Pancreas (tissue), 10 donors: ENCODE results near the gene PRR15L. TPM values are rescaled to one million over a fixed set of nuclear protein-coding genes. Genes with fewer than 3 reads are reported as not detected.
"Not testable (repeated sequence)": the region's sequence is repeated elsewhere in the genome, so short reads cannot be mapped to it uniquely, and the experiment has no call there.

Experiments used
- ATAC-seq, 4 donors: fragments of 200-7000 bp; cut with Tn5 transposase; one replicate each; pipeline versions ENCODE4 v1.8.0 to v1.9.1; 2020; ENCODE audit warnings: mild to moderate bottlenecking in 4 of 4, moderate library complexity in 4 of 4
- DNase-seq, 6 donors: peaks; one replicate each; pipeline ENCODE4 v3.0.0-alpha.2; 2020
- FAIRE-seq: peaks from 2 replicates; lab custom pipeline; 2012; peaks lifted over from hg19 to GRCh38; lab: Jason Lieb, UNC
- H3K27ac ChIP-seq, 4 donors: fragments of 200-600 bp; sonication (generic); 1 replicate in 3 of 4; 2 replicates in 1 of 4; pipeline versions ENCODE4 v1.5.0 to v1.8.0; 2020
- H3K27me3 ChIP-seq, 4 donors: fragments of 200-600 bp; one replicate each; pipeline ENCODE4 v1.8.0; 2021
- H3K36me3 ChIP-seq, 3 donors: fragments of 200-600 bp; sonication (generic) in 1 of 3; one replicate each; pipeline versions ENCODE4 v1.5.0 to v1.8.0; 2020 to 2021
- H3K4me1 ChIP-seq, 3 donors: fragments of 200-600 bp; one replicate each; pipeline ENCODE4 v1.8.0; 2021
- H3K4me3 ChIP-seq, 4 donors: fragments of 200-600 bp; sonication (generic) in 2 of 4; one replicate each; pipeline versions ENCODE4 v1.5.0 to v1.8.0; 2020 to 2021
- H3K9me3 ChIP-seq, 4 donors: fragments of 200-600 bp; one replicate each; pipeline ENCODE4 v1.8.0; 2021
- CTCF ChIP-seq, 4 donors: fragments of 200-600 bp; sonication (generic) in 3 of 4; IDR thresholded peaks; one replicate each; pipeline versions ENCODE4 v1.5.0 to v1.8.0; 2021; ENCODE audit warnings: antibody characterized with exemption in 4 of 4
- WGBS, 2 donors: extraction: QIAGEN DNeasy Blood & Tissue Kit; methylation state at CpG; one replicate each; pipeline ENCODE4 v1.1.7; 2013; 5-methylcytosine and 5-hydroxymethylcytosine counted together
- intact Hi-C, 3 donors: fragments of 100-400 bp; cut with DNase I; formaldehyde crosslinking; loops; one replicate each; pipeline versions ENCODE4 v1.11.1 to v1.14.2; 2022
- polyA plus RNA-seq, 2 donors: library from polyadenylated mRNA; stranded (reverse); fragments of 200-250 nt; gene quantifications; one replicate each; pipeline ENCODE4 v1.2.3, GENCODE V29; 2013
- total RNA-seq, 6 donors: library from RNA; stranded (reverse); fragmentation: NEBNext Ultra II Directional in 4 of 6; extraction: Animal tissue kit (Norgen Biotek cat#: 25700) in 4 of 6; gene quantifications; one replicate each; pipeline versions ENCODE4 v1.2.1 to v1.2.4, GENCODE V29; 2021 to 2023
- donor health status: healthy with polysubstance abuse.
- donor health status: DM: no; HTN: no; CAD: no; lungs with moderate emphysema.
- donor health status: DM: no; HTN: no; CAD: no.
- donor health status: control.
- donor health status: control.
- donor health status: Bipolar disorder and iron deficiency.
- donor health status: DM: yes; HTN: yes; CAD: no.
- donor health status: DM: no; HTN: no; CAD: no.
- donor health status: DM: no; HTN: no; CAD: no.
- donor health status: DM: yes; HTN: yes; CAD: no.

PRR15L gene
- total and polyA plus RNA-seq, 8 donors: 26.6 to 68.6 (median 49.8) TPM

DNA sequence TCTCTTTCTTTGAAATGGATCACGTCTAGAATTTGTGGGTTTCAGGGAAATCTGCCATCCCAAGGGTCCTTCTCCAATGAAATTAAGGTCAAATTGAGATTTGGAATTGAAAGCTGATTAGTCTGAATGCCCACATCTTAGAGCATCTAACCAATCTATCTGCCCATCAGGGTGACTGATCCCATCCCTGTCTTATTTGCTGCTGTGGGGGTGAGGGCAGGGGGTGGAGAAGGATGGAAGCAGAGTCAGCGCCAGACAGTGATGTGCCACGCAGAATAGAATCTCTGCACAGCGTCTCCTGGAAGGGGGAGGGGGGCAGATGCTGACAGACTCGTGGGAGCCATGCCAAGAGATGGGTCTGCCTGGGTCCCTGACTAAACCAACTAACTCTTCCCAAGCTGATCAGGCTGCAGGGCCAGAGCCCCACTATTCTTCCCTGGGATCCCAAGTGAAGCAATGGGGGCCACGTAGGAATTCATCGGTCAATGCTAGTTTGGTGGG is 45.3 kb upstream of the PRR15L start:
- H3K36me3 ChIP-seq: no peaks in the 10 kb centered on the region
- no peak for DNase-seq
- H3K27ac ChIP-seq: peak overlapping the region in 2 of 4 donors; percentile 73 to 74
- ATAC-seq: peak in 1 of 4 donors; percentile 9
- TF ChIP-seq CTCF (IDR thresholded peaks at IDR 0.05): no peak
- WGBS, 2 donors: 68 to 70% methylated on average over 7 of the region's 7 CpGs
- H3K4me1 ChIP-seq: peaks cover 0 to 9% (median 0%) of the 10 kb centered on the region in 3 donors
- FAIRE-seq: no peak
- no peak overlapping the region for H3K4me3 ChIP-seq
- H3K9me3 ChIP-seq: no peaks in the 10 kb centered on the region
- H3K27me3 ChIP-seq: no peaks in the 10 kb centered on the region
- intact Hi-C loops: no loop called here

DNA sequence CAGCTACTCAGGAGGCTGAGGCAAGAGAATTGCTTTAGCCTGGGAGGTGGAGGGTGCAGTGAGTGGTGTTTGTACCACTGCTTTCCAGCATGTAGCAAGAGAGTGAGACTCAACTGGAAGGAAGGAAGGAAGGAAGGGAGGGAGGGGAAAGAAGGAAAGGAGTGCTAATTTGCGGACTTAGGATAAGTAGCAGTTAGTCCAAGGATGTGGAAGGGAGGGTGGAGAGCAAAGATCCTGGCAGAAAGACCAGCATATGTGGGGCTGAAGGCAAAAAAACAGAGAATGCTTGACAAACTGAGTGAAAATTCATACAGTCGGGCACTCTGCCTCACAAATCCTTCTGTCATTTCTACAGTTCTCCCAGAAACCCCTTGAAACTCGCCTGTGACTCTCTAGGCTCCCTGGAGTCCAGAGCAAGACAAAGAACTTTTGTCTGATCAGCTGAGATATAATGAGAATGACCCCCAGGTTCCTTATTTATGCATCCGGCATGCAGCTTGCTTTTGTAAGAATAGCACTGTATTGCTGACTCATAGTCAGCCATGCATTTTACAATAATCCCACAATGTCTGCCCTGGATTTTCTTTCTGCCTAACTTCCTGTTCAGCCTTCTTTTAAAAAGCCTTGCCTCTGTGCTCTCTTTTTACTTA is 44.7 kb upstream of the PRR15L start:
- no peak for TF ChIP-seq CTCF (IDR thresholded peaks at IDR 0.05)
- no peak for DNase-seq
- ATAC-seq: peak in 3 of 4 donors; percentile 55 to 81 (median 79)
- FAIRE-seq: no peak
- Histone ChIP-seq H3K36me3 (no peaks in the 10 kb centered on the region), H3K27ac (peak overlapping the region in 2 of 4 donors; percentile 73 to 74), H3K27me3 (no peaks in the 10 kb centered on the region), H3K4me3 (no peak overlapping the region), H3K9me3 (no peaks in the 10 kb centered on the region), H3K4me1 (peaks cover 0 to 9% (median 0%) of the 10 kb centered on the region in 3 donors)
- WGBS, 2 donors: 49 to 61% methylated on average over 4 of the region's 4 CpGs
- intact Hi-C loops: no loop called here

- H3K9me3 ChIP-seq, intact Hi-C loops, H3K27me3 ChIP-seq, DNase-seq, FAIRE-seq, H3K4me1 ChIP-seq, ATAC-seq, H3K36me3 ChIP-seq, H3K4me3 ChIP-seq: not testable (repeated sequence)
- WGBS, 2 donors: 90 to 94% methylated on average over 5 of the region's 5 CpGs
- H3K27ac ChIP-seq: peak overlapping the region in 2 of 4 donors; percentile 73 to 74
These were observed 44.0 kb upstream of the PRR15L start for GRCh38 chr17:48001657-48002056.

GRCh38 chr17:48001197-48001596 is 43.5 kb upstream of the PRR15L start:
- peak overlapping the region in 1 of 4 donors; percentile 23 for H3K27ac ChIP-seq
- FAIRE-seq: no peak
- WGBS, 2 donors: 81 to 88% methylated on average over 1 of the region's 1 CpG

DNA sequence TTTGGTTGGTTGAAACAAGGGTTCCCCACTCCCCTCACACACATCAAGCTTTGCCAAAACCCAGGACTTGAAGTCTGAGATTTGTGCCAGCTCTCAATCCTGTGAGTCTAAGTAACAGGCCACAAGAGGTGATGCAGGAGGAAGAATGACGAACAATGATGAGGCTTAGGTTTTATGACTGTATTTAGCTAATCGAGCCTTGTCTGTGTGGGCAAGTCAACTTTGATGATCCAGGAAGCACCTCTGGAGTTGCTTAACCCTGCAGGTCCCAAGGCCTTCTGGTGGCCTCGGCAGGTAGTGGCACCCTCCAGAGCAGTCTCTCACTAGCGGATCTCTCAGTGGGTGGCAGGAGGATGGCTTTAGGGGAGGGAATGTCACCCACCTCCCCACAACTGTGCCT is 41.9 kb upstream of the PRR15L start:
- Histone ChIP-seq H3K4me3 (no peak overlapping the region), H3K9me3 (no peaks in the 10 kb centered on the region), H3K4me1 (peaks cover 5 to 21% (median 10%) of the 10 kb centered on the region in 3 donors), H3K36me3 (no peaks in the 10 kb centered on the region), H3K27me3 (no peaks in the 10 kb centered on the region), H3K27ac (no peak overlapping the region)
- no peak for TF ChIP-seq CTCF (IDR thresholded peaks at IDR 0.05)
- FAIRE-seq: no peak
- WGBS, 2 donors: 51 to 61% methylated on average over 4 of the region's 4 CpGs
- DNase-seq: no peak
- ATAC-seq: no peak
- intact Hi-C loops: no loop called here

More at GRCh38 chr17:48001197-48001596, 43.5 kb upstream of the PRR15L start:
- intact Hi-C loops: no loop called here
- no peaks in the 10 kb centered on the region for H3K27me3 ChIP-seq
- DNase-seq (no peak), ATAC-seq (peak in 1 of 4 donors; percentile 35)
- no peaks in the 10 kb centered on the region for H3K9me3 ChIP-seq
- no peak for TF ChIP-seq CTCF (IDR thresholded peaks at IDR 0.05)
- no peaks in the 10 kb centered on the region for H3K36me3 ChIP-seq
- peaks cover 0 to 9% (median 0%) of the 10 kb centered on the region in 3 donors for H3K4me1 ChIP-seq
- no peak overlapping the region for H3K4me3 ChIP-seq
